ENCODE measurements around the gene NTRK1. TPM values are rescaled to one million over a fixed set of nuclear protein-coding genes. Genes with fewer than 3 reads are reported as not detected.

Gene NTRK1
- total and polyA plus RNA-seq, 2 of the 13 experiments (the other 11 are each of a cell fraction or from before 2014, with no cell fraction given): not detected

DNA sequence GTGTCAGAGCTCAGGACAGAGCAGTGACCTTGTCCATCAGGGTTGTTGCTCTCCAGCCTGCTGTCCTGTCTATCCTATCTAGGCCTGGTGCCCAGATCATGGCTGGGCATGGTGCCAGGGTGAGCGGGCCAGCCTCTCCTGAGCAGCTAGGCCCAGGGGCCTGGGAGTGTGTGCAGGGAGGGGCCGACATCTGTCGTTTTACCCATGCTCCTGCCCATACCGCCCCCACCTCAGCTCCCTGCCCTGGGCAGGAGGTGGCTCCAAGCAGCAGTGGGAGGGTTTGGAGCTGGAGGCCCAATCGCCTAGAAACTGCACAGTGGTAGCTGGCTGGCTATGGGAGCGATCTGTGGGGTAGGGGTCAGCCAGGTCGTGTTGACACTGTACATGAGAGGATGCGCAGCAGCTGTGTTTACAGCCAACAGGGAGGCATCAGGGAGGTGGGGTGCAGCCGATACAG lies 8.2 kb upstream of the NTRK1 start (continued):
- TF ChIP-seq, protein P1, sequence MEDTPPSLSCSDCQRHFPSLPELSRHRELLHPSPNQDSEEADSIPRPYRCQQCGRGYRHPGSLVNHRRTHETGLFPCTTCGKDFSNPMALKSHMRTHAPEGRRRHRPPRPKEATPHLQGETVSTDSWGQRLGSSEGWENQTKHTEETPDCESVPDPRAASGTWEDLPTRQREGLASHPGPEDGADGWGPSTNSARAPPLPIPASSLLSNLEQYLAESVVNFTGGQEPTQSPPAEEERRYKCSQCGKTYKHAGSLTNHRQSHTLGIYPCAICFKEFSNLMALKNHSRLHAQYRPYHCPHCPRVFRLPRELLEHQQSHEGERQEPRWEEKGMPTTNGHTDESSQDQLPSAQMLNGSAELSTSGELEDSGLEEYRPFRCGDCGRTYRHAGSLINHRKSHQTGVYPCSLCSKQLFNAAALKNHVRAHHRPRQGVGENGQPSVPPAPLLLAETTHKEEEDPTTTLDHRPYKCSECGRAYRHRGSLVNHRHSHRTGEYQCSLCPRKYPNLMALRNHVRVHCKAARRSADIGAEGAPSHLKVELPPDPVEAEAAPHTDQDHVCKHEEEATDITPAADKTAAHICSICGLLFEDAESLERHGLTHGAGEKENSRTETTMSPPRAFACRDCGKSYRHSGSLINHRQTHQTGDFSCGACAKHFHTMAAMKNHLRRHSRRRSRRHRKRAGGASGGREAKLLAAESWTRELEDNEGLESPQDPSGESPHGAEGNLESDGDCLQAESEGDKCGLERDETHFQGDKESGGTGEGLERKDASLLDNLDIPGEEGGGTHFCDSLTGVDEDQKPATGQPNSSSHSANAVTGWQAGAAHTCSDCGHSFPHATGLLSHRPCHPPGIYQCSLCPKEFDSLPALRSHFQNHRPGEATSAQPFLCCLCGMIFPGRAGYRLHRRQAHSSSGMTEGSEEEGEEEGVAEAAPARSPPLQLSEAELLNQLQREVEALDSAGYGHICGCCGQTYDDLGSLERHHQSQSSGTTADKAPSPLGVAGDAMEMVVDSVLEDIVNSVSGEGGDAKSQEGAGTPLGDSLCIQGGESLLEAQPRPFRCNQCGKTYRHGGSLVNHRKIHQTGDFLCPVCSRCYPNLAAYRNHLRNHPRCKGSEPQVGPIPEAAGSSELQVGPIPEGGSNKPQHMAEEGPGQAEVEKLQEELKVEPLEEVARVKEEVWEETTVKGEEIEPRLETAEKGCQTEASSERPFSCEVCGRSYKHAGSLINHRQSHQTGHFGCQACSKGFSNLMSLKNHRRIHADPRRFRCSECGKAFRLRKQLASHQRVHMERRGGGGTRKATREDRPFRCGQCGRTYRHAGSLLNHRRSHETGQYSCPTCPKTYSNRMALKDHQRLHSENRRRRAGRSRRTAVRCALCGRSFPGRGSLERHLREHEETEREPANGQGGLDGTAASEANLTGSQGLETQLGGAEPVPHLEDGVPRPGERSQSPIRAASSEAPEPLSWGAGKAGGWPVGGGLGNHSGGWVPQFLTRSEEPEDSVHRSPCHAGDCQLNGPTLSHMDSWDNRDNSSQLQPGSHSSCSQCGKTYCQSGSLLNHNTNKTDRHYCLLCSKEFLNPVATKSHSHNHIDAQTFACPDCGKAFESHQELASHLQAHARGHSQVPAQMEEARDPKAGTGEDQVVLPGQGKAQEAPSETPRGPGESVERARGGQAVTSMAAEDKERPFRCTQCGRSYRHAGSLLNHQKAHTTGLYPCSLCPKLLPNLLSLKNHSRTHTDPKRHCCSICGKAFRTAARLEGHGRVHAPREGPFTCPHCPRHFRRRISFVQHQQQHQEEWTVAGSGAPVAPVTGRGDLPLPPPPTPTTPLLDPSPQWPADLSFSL (CRISPR knock-in tag; IDR thresholded peaks at IDR 0.05): no peak
- TF ChIP-seq ZSCAN20 (CRISPR knock-in tag; IDR thresholded peaks at IDR 0.05; ENCODE audit: borderline replicate concordance): no peak
- TF ChIP-seq SAP130 (CRISPR knock-in tag; IDR thresholded peaks at IDR 0.05; ENCODE audit: low read depth): peak; percentile 49; the same call in 1 of the 2 replicates
- TF ChIP-seq, protein P2, sequence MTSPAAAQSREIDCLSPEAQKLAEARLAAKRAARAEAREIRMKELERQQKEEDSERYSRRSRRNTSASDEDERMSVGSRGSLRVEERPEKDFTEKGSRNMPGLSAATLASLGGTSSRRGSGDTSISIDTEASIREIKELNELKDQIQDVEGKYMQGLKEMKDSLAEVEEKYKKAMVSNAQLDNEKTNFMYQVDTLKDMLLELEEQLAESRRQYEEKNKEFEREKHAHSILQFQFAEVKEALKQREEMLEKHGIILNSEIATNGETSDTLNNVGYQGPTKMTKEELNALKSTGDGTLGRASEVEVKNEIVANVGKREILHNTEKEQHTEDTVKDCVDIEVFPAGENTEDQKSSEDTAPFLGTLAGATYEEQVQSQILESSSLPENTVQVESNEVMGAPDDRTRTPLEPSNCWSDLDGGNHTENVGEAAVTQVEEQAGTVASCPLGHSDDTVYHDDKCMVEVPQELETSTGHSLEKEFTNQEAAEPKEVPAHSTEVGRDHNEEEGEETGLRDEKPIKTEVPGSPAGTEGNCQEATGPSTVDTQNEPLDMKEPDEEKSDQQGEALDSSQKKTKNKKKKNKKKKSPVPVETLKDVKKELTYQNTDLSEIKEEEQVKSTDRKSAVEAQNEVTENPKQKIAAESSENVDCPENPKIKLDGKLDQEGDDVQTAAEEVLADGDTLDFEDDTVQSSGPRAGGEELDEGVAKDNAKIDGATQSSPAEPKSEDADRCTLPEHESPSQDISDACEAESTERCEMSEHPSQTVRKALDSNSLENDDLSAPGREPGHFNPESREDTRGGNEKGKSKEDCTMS (CRISPR knock-in tag; conservative IDR thresholded peaks at IDR 0.05): no peak
- no peak for TF ChIP-seq ZNF317 (CRISPR knock-in tag; IDR thresholded peaks at IDR 0.05)
- TF ChIP-seq TCF12 (IDR thresholded peaks at IDR 0.05): no peak
- TF ChIP-seq TCF12 (CRISPR knock-in tag; IDR thresholded peaks at IDR 0.05): no peak
- no peak for TF ChIP-seq ZNF446 (CRISPR knock-in tag; IDR thresholded peaks at IDR 0.05)
- TF ChIP-seq, protein P3, sequence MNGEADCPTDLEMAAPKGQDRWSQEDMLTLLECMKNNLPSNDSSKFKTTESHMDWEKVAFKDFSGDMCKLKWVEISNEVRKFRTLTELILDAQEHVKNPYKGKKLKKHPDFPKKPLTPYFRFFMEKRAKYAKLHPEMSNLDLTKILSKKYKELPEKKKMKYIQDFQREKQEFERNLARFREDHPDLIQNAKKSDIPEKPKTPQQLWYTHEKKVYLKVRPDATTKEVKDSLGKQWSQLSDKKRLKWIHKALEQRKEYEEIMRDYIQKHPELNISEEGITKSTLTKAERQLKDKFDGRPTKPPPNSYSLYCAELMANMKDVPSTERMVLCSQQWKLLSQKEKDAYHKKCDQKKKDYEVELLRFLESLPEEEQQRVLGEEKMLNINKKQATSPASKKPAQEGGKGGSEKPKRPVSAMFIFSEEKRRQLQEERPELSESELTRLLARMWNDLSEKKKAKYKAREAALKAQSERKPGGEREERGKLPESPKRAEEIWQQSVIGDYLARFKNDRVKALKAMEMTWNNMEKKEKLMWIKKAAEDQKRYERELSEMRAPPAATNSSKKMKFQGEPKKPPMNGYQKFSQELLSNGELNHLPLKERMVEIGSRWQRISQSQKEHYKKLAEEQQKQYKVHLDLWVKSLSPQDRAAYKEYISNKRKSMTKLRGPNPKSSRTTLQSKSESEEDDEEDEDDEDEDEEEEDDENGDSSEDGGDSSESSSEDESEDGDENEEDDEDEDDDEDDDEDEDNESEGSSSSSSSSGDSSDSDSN (CRISPR knock-in tag; IDR thresholded peaks at IDR 0.05): 0 out of 2 replicates have a peak, but pooled peaks have one; percentile 17
- TF ChIP-seq, protein P4, sequence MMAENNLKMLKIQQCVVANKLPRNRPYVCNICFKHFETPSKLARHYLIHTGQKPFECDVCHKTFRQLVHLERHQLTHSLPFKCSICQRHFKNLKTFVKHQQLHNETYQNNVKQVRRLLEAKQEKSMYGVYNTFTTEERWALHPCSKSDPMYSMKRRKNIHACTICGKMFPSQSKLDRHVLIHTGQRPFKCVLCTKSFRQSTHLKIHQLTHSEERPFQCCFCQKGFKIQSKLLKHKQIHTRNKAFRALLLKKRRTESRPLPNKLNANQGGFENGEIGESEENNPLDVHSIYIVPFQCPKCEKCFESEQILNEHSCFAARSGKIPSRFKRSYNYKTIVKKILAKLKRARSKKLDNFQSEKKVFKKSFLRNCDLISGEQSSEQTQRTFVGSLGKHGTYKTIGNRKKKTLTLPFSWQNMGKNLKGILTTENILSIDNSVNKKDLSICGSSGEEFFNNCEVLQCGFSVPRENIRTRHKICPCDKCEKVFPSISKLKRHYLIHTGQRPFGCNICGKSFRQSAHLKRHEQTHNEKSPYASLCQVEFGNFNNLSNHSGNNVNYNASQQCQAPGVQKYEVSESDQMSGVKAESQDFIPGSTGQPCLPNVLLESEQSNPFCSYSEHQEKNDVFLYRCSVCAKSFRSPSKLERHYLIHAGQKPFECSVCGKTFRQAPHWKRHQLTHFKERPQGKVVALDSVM (CRISPR knock-in tag; IDR thresholded peaks at IDR 0.05): no peak
- TF ChIP-seq PHB2 (IDR thresholded peaks at IDR 0.05; ENCODE audit: partially characterized antibody): no peak
- no peak for TF ChIP-seq NR3C1 (CRISPR knock-in tag; IDR thresholded peaks at IDR 0.05)
- TF ChIP-seq, protein P5, sequence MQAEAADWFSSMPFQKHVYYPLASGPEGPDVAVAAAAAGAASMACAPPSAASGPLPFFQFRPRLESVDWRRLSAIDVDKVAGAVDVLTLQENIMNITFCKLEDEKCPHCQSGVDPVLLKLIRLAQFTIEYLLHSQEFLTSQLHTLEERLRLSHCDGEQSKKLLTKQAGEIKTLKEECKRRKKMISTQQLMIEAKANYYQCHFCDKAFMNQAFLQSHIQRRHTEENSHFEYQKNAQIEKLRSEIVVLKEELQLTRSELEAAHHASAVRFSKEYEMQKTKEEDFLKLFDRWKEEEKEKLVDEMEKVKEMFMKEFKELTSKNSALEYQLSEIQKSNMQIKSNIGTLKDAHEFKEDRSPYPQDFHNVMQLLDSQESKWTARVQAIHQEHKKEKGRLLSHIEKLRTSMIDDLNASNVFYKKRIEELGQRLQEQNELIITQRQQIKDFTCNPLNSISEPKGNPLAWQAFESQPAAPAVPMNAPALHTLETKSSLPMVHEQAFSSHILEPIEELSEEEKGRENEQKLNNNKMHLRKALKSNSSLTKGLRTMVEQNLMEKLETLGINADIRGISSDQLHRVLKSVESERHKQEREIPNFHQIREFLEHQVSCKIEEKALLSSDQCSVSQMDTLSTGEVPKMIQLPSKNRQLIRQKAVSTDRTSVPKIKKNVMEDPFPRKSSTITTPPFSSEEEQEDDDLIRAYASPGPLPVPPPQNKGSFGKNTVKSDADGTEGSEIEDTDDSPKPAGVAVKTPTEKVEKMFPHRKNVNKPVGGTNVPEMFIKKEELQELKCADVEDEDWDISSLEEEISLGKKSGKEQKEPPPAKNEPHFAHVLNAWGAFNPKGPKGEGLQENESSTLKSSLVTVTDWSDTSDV (CRISPR knock-in tag; IDR thresholded peaks at IDR 0.05): no peak

All from HepG2 (cell line).